HFFc6 (cell line): ENCODE measurements around the gene LDLR. TPM values are rescaled to one million over a fixed set of nuclear protein-coding genes. Genes with fewer than 3 reads are reported as not detected.
"Not testable (repeated sequence)": the region's sequence is repeated elsewhere in the genome, so short reads cannot be mapped to it uniquely, and the experiment has no call there.

Experiments
- DNase-seq: peaks from one replicate; pipeline ENCODE4 v3.0.0-alpha.2; 2018
- H3K27ac Mint-ChIP-seq: 2 replicates; pipeline ENCODE4 v1.8.0; 2020; ENCODE audit warnings: mild to moderate bottlenecking, mixed read lengths
- H3K27me3 Mint-ChIP-seq: 2 replicates; pipeline ENCODE4 v1.8.0; 2021; ENCODE audit warnings: mild to moderate bottlenecking, moderate library complexity, mixed read lengths; ENCODE audit not compliant: insufficient read depth
- H3K36me3 Mint-ChIP-seq: 2 replicates; pipeline ENCODE4 v1.8.0; 2021; ENCODE audit warnings: low read depth, mixed read lengths
- H3K4me1 Mint-ChIP-seq: 2 replicates; pipeline ENCODE4 v1.8.0; 2020; ENCODE audit warnings: low read depth, mixed read lengths
- H3K4me3 Mint-ChIP-seq: 2 replicates; pipeline ENCODE4 v1.8.0; 2020; ENCODE audit warnings: mild to moderate bottlenecking, moderate library complexity, mixed read lengths
- H3K9me3 Mint-ChIP-seq: 2 replicates; pipeline ENCODE4 v1.8.0; 2020; ENCODE audit warnings: mild to moderate bottlenecking, mixed read lengths
- total RNA-seq, 6 experiments: library from RNA; stranded (reverse); fragmentation: NEBNext Ultra II Directional; extraction: Animal tissue kit (Norgen Biotek cat#: 25700); gene quantifications; 2 replicates in 1 of 6; 3 replicates in 5 of 6; pipeline ENCODE4 v1.2.3, GENCODE V29; 2021
- TF ChIP-seq, protein P1 (sequence below): fragments of 200-600 bp; sonication (generic); IDR thresholded peaks from 2 replicates; pipeline ENCODE4 v1.5.0; 2021; ENCODE audit warnings: antibody characterized with exemption, mild to moderate bottlenecking

LDLR gene
- total RNA-seq, 6 experiments from 2014 or later: 22.8 to 34.3 (median 28.0) TPM

DNA sequence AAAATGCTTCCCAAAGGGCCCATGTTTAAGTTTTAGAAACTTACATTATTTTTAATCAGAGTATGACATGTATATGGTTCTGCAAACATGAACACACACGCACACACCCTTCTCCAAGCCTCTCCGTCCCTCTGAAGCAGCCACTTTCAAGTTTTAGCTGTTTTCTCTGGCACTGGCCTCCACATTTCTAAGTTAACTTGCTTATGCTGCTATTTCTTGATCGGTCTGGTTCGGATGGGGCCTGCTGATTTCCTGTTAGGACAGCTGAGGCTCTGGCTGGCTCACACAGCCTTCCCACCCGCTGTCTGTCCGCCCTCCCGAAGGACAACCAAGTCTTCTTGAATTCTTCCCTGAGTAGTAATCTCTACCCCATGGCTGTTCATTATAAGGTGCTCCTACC is 61.9 kb downstream of the LDLR start:
- peaks cover 26% of the 10 kb centered on the region for H3K4me1 Mint-ChIP-seq
- no peaks in the 10 kb centered on the region for H3K9me3 Mint-ChIP-seq
- H3K4me3 Mint-ChIP-seq: no peak overlapping the region
- no peak for DNase-seq
- H3K36me3 Mint-ChIP-seq: peaks cover 8% of the 10 kb centered on the region
- TF ChIP-seq, protein P1, sequence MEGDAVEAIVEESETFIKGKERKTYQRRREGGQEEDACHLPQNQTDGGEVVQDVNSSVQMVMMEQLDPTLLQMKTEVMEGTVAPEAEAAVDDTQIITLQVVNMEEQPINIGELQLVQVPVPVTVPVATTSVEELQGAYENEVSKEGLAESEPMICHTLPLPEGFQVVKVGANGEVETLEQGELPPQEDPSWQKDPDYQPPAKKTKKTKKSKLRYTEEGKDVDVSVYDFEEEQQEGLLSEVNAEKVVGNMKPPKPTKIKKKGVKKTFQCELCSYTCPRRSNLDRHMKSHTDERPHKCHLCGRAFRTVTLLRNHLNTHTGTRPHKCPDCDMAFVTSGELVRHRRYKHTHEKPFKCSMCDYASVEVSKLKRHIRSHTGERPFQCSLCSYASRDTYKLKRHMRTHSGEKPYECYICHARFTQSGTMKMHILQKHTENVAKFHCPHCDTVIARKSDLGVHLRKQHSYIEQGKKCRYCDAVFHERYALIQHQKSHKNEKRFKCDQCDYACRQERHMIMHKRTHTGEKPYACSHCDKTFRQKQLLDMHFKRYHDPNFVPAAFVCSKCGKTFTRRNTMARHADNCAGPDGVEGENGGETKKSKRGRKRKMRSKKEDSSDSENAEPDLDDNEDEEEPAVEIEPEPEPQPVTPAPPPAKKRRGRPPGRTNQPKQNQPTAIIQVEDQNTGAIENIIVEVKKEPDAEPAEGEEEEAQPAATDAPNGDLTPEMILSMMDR: no peak
- H3K27me3 Mint-ChIP-seq: no peaks in the 10 kb centered on the region; the same call in 1 of the 2 replicates
- H3K27ac Mint-ChIP-seq: peak overlapping the region; percentile 78

DNA sequence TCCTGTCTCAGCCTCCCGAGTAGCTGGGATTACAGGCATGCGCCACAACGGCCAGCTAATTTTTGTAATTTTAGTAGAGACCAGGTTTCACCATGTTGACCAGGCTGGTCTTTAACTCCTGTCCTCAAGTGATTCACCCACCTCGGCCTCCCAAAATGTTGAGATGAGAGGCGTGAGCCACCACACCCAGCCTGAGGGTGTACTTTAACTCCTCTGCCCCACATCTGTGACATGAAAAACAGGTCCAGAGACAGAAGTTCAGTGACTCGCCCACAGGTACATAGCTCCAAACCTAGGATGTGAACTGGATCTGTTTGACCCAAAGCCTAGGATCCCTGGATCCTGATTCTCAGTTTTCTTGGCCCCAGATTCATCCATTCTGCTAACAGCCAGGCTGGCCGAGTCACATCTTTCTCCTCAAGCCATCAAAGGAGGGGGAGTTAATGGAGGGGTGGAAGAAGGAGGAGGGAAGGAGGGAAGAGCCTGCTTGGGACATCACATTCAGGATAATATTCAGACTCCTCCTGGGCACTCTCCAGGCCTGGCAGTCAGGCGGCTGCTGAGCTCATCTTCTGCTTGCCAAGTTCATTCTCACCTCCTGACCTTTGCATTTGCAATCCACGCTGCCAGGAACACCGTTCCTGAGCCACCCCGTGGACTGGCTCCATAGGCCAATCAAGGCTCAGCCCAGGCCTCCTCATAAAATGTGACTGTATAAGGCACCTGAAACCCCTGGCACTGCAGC is 63.2 kb downstream of the LDLR start:
- Mint-ChIP-seq H3K27me3 (no peaks in the 10 kb centered on the region; the same call in 1 of the 2 replicates), H3K4me3 (peak overlapping the region; percentile 56), H3K36me3 (no peaks in the 10 kb centered on the region; the same call in 1 of the 2 replicates), H3K27ac (peak overlapping the region; percentile 92), H3K9me3 (no peaks in the 10 kb centered on the region), H3K4me1 (peaks cover 28% of the 10 kb centered on the region)
- peak; percentile 69 for DNase-seq
- TF ChIP-seq, protein P1: no peak

DNA sequence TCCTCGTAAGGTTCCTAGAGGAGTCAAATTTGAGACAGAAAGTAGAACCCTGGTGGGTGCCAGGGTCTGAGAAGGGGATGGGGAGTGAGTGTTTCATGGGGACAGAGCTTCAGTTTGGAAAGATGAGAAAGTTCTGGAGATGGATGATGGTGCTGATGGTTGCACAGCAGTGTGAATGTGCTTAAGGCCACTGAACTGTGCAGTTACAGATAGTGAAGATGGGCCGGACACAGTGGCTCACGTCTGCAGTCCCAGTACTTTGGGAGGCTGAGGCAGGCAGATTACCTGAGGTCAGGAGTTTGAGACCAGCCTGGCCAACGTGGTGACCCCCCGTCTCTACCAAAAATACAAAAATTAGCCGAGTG is 65.4 kb downstream of the LDLR start:
- Mint-ChIP-seq H3K27me3 (no peaks in the 10 kb centered on the region; the same call in 1 of the 2 replicates), H3K4me1 (peaks cover 33% of the 10 kb centered on the region), H3K36me3 (peaks cover 3% of the 10 kb centered on the region; the same call in 1 of the 2 replicates), H3K27ac (peak overlapping the region; percentile 57), H3K9me3 (no peaks in the 10 kb centered on the region), H3K4me3 (peak overlapping the region; percentile 82)
- no peak for DNase-seq
- TF ChIP-seq, protein P1: no peak

DNA sequence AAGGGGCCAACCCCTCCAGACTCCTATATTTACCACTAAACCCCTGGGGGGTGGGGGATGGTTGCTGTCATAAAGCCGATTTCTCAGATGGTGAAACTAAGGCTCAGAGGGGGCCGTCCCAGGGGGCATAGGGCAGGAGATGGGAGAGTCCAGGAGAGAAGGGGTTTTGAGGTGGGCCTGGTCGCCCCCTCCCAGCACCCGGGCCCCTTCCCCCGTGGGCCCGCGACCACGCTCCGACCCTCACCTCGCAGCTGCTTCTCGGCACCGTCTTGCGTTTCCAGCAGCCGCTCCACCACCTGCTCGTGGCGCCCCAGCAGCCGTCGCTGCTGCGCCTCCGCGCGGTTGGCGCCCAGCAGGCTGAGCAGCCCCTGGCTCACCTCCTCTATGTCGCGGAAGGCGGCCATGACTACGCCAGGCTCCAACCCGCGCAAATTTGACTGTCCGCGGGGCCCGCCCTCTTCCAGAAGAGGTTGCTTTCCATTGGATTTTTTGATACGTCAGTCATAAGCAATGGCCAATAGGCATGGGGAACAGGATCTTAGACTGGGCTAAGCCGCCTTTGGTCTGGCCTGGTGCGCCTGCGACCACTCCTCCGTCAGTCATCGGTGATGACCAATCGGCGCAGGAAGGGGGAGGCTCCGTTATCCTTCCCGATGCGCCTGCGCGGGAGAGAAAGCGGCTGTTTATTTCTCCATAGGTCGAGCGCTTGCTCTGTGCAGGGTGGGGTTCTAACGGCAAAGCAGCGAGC is 66.3 kb downstream of the LDLR start, which contains the start of gene SPC24:
Gene SPC24, minus strand, starts transcription at position 410 of the 748 bp plus-strand sequence. Its CDS starts 6 bp downstream, at position 404.
- peaks cover 3% of the 10 kb centered on the region; the same call in 1 of the 2 replicates for H3K9me3 Mint-ChIP-seq
- no peaks in the 10 kb centered on the region; the same call in 1 of the 2 replicates for H3K27me3 Mint-ChIP-seq
- H3K27ac Mint-ChIP-seq: peak within 1 kb of the TSS; percentile 68
- H3K4me3 Mint-ChIP-seq: peak within 1 kb of the TSS; percentile 82
- TF ChIP-seq, protein P1: no peak; the same call in 1 of the 2 replicates
- DNase-seq: peak; percentile 99
- peaks cover 10% of the 10 kb centered on the region for H3K36me3 Mint-ChIP-seq
- peaks cover 41% of the 10 kb centered on the region for H3K4me1 Mint-ChIP-seq

DNA sequence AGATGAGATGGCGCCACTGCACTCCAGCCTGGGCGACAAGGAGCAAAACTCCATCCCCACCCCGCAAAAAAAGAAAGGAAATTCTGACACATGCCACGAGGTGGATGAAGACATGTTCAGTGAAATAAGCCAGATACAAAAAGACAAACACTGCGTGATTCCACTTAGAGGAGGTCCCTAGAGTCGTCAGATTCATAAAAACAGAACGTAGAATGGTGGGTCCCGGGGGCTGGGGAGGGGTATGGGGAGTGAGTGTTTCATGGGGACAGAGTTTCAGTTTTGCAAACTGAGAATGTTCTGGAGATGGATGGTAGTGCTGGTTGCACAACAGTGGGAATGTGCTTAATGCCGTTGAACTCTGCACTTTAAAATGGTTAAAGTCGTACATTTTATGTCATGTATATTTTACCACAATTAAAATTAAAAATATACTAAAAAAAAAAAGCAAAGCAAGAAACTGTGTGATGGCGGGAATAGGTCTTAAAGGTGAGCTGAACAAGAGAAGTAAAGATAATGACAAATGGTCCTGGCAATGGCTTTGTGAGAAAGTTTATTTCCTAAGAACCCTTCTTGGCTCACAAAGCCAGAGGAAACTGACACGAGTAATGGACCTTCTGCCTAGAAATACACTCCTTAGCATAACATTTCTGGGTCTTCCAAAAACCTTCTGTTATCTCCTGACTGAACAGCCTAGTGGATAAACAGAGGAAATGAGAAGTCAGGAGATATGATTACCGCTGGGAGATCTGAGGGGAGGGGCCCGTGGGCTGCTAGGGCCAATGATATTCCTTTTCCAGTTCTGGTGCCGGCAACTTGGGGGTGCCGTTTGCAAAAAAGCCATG is 70.6 kb downstream of the LDLR start:
- DNase-seq: no peak
- Mint-ChIP-seq H3K4me1 (peaks cover 29% of the 10 kb centered on the region), H3K27me3 (peaks cover 4% of the 10 kb centered on the region), H3K36me3 (peaks cover 21% of the 10 kb centered on the region), H3K4me3 (no peak overlapping the region), H3K9me3 (peaks cover 3% of the 10 kb centered on the region; the same call in 1 of the 2 replicates), H3K27ac (peak overlapping the region; percentile 52; the same call in 1 of the 2 replicates)
- TF ChIP-seq, protein P1: peak; percentile 16; the same call in 1 of the 2 replicates

DNA sequence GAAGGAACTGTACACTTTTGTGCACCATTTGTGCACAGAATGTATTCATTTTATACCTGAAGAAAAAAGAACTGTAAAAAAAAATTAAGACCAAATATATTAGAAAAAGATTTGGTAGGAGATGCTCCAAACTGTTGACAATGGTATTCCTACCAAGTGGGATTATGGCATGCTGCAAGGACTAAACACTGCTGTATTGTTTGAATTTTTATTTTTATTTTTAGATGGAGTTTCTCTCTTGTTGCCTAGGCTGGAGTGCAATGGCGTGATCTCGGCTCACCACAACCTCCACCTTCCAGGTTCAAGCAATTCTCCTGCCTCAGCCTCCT is 71.1 kb downstream of the LDLR start:
- not testable (repeated sequence) for H3K4me3 Mint-ChIP-seq, H3K27ac Mint-ChIP-seq, H3K9me3 Mint-ChIP-seq, DNase-seq, H3K27me3 Mint-ChIP-seq
- H3K4me1 Mint-ChIP-seq: peaks cover 32% of the 10 kb centered on the region
- peaks cover 26% of the 10 kb centered on the region for H3K36me3 Mint-ChIP-seq
